K562 (cell line): ENCODE measurements around the gene RPH3AL. TPM values are rescaled to one million over a fixed set of nuclear protein-coding genes. Genes with fewer than 3 reads are reported as not detected.

ENCODE experiments used
- ATAC-seq: fragments of 200-7000 bp; cut with Tn5 transposase; 3 replicates; pipeline ENCODE4 v1.9.1; 2020; ENCODE audit warnings: moderate library complexity
- BruUV-seq: library from RNA; stranded (reverse); fragments of 400-500 nt; replicated peaks from 2 replicates; lab custom pipeline; 2021; lab: Mats Ljungman, UMichigan
- CTCF ChIA-PET: fragments of 300-600 bp; formaldehyde crosslinking; extraction: SDS; loops from one replicate; lab custom pipeline; 2021; ENCODE audit warnings: low intra/inter-chr PET ratio; lab: Yijun Ruan, JAX
- POLR2A ChIA-PET: fragments of 300-600, 350-650 bp; sonication (Branson Sonifier 250); formaldehyde crosslinking; extraction: SDS; loops from one replicate; lab custom pipeline; 2021; ENCODE audit warnings: antibody characterized with exemption, inconsistent platforms; lab: Yijun Ruan, JAX
- DNase-seq, 4 experiments: peaks; one replicate each; pipeline versions ENCODE4 v3.0.0 to v3.0.0-alpha.2; 2011 to 2018; ENCODE audit warnings: low spot score in 3 of 4, mixed read lengths in 3 of 4; ENCODE audit errors: extremely low read depth in 1 of 4
- FAIRE-seq: peaks from 2 replicates; lab custom pipeline; 2011; peaks lifted over from hg19 to GRCh38; lab: Jason Lieb, UNC
- H2AFZ ChIP-seq: 2 replicates; pipeline ENCODE4 v1.6.0; 2011; ENCODE audit warnings: low read depth, low read length, control low read depth, inconsistent platforms
- H3K27ac ChIP-seq: fragments of 200-600 bp; 3 replicates; pipeline ENCODE4 v1.8.0; 2011; ENCODE audit warnings: low read depth, mild to moderate bottlenecking, control low read depth, inconsistent platforms, low read length, moderate library complexity, mixed read lengths; ENCODE audit errors: extremely low read depth
- H3K27me3 ChIP-seq, 2 experiments: fragments of 300-600 bp in 1 of 2; 2 replicates in 1 of 2; 3 replicates in 1 of 2; pipeline versions ENCODE4 v1.6.0 to v1.8.0; 2011; ENCODE audit warnings: inconsistent platforms in 2 of 2, low read length in 2 of 2, mild to moderate bottlenecking in 1 of 2, mixed read lengths in 1 of 2, moderate library complexity in 1 of 2; ENCODE audit not compliant: control insufficient read depth in 2 of 2, insufficient read depth in 2 of 2
- H3K36me3 ChIP-seq: fragments of 300-600 bp; 3 replicates; pipeline ENCODE4 v1.8.0; 2011; ENCODE audit warnings: mild to moderate bottlenecking, low read length, inconsistent platforms; ENCODE audit not compliant: control insufficient read depth, insufficient read depth
- H3K4me1 ChIP-seq, 2 experiments: fragments of 200-600 bp in 1 of 2; replicated peaks in 1 of 2; 2 replicates in 1 of 2; 3 replicates in 1 of 2; pipeline versions ENCODE4 v1.5.1 to v1.8.0; 2011; ENCODE audit warnings: inconsistent platforms in 2 of 2, low read length in 2 of 2, mild to moderate bottlenecking in 1 of 2, mixed read lengths in 1 of 2, moderate library complexity in 1 of 2; ENCODE audit not compliant: control insufficient read depth in 2 of 2, insufficient read depth in 2 of 2
- H3K4me2 ChIP-seq: 2 replicates; pipeline ENCODE4 v1.6.1; 2011; ENCODE audit warnings: low read length, control low read depth, inconsistent platforms, mixed read lengths; ENCODE audit not compliant: insufficient read depth
- H3K4me3 ChIP-seq: fragments of 200-600 bp; sonication (generic), shearing (Covaris generic); 2 replicates; pipeline ENCODE4 v1.5.1; 2016; ENCODE audit warnings: control low read depth, inconsistent platforms
- H3K79me2 ChIP-seq: fragments of 200-600 bp; 3 replicates; pipeline ENCODE4 v1.8.0; 2011; ENCODE audit warnings: low read length, inconsistent platforms; ENCODE audit not compliant: control insufficient read depth, insufficient read depth
- H3K9ac ChIP-seq, 2 experiments: 2 replicates each; pipeline versions ENCODE4 v1.6.0 to v1.6.1; 2011; ENCODE audit warnings: low read depth in 2 of 2, low read length in 2 of 2, control low read depth in 1 of 2, inconsistent platforms in 1 of 2, mild to moderate bottlenecking in 1 of 2, mixed read lengths in 1 of 2; ENCODE audit not compliant: insufficient read depth in 1 of 2
- H3K9me1 ChIP-seq: one replicate; pipeline ENCODE4 v1.6.0; 2011; ENCODE audit warnings: inconsistent platforms, mild to moderate bottlenecking, low read length, moderate library complexity; ENCODE audit not compliant: control insufficient read depth, insufficient read depth
- H3K9me3 ChIP-seq: replicated peaks from 2 replicates; pipeline ENCODE4 v1.5.1; 2011; ENCODE audit warnings: low read depth, low read length, inconsistent platforms; ENCODE audit not compliant: control insufficient read depth, insufficient read depth
- H4K20me1 ChIP-seq: replicated peaks from 2 replicates; pipeline ENCODE4 v1.6.1; 2011; ENCODE audit warnings: low read length, inconsistent platforms, mixed read lengths; ENCODE audit not compliant: control insufficient read depth, insufficient read depth
- FOXJ2 ChIP-seq: fragments of 200-800 bp; sonication (Bioruptor generic); IDR thresholded peaks from 2 replicates; pipeline ENCODE4 v1.6.1; 2016; ENCODE audit warnings: missing genetic modification characterization, missing compliant biosample characterization
- PRPF4 ChIP-seq: fragments of 200-400 bp; formaldehyde crosslinking; IDR thresholded peaks from one replicate; pipeline ENCODE4 v1.6.1; 2017; ENCODE audit warnings: low read length, low read depth, mild to moderate bottlenecking; ENCODE audit not compliant: insufficient read depth, poor library complexity, severe bottlenecking
- RBFOX2 ChIP-seq: fragments of 200-400 bp; formaldehyde crosslinking; IDR thresholded peaks from 2 replicates; pipeline ENCODE4 v1.6.1; 2017; ENCODE audit warnings: low read depth, mild to moderate bottlenecking, low read length, moderate library complexity
- RBM22 ChIP-seq: fragments of 200-400 bp; formaldehyde crosslinking; IDR thresholded peaks from 2 replicates; pipeline ENCODE4 v1.6.1; 2018; ENCODE audit warnings: low read length, low read depth; ENCODE audit not compliant: poor library complexity, severe bottlenecking
- RBM25 ChIP-seq: fragments of 200-400 bp; formaldehyde crosslinking; IDR thresholded peaks from 2 replicates; pipeline ENCODE4 v1.6.1; 2018; ENCODE audit warnings: low read length, low read depth, moderate library complexity; ENCODE audit not compliant: severe bottlenecking
- WGBS: fragments of 100-300 bp; shearing (Covaris generic); methylation state at CpG from one replicate; pipeline ENCODE4 v1.1.6; 2016; ENCODE audit warnings: low coverage, mixed read lengths; ENCODE audit not compliant: insufficient coverage; ENCODE audit errors: missing lambda C conversion rate; 5-methylcytosine and 5-hydroxymethylcytosine counted together
- in situ Hi-C: fragments of 300-500 bp; cut with MboI; formaldehyde crosslinking; loops from 4 replicates; pipeline ENCODE4 v1.15.0; 2018; ENCODE audit warnings: inconsistent platforms, mixed read lengths
- intact Hi-C: fragments of 100-400 bp; cut with micrococcal nuclease; formaldehyde crosslinking; loops from 2 replicates; pipeline ENCODE4 v1.14.2; 2022
- polyA plus RNA-seq, 8 experiments: library from polyadenylated mRNA; depleted of rRNA in 4 of 8; stranded (reverse) in 5 of 8; unstranded in 3 of 8; fragments of >200 nt; fragmentation: Nextera tagmentation in 2 of 8; fragmentation: Illumina TruSeq in 1 of 8; extraction: Ambion mirVana in 2 of 8; extraction: Trizol in 1 of 8; gene quantifications; 2 replicates each; pipeline versions ENCODE4 v1.2.1 to v1.2.3, GENCODE V29; 2011 to 2014; ENCODE audit warnings: inconsistent platforms in 1 of 8, missing spikeins in 1 of 8
- total RNA-seq, 7 experiments: library from RNA; depleted of rRNA in 6 of 7; stranded (reverse); fragments of >200 nt in 6 of 7; fragmentation: Illumina TruSeq in 2 of 7; extraction: Trizol in 2 of 7; gene quantifications; 2 replicates each; pipeline versions ENCODE4 v1.2.1 to v1.2.3, GENCODE V29; 2011 to 2021; ENCODE audit warnings: low replicate concordance in 1 of 7
- TF ChIP-seq, protein P1 (sequence below): IDR thresholded peaks from 2 replicates; pipeline ENCODE4 v1.6.1; 2014; ENCODE audit warnings: antibody characterized with exemption
- TF ChIP-seq, protein P2 (sequence below): fragments of 450-650 bp; IDR thresholded peaks from 2 replicates; pipeline ENCODE4 v1.6.1; 2018; ENCODE audit not compliant: partially characterized antibody
- TF ChIP-seq, protein P3 (sequence below): fragments of 250-450 bp; sonication (Bioruptor Pico); IDR thresholded peaks from 2 replicates; pipeline ENCODE4 v1.8.0; 2021; ENCODE audit warnings: borderline replicate concordance, mild to moderate bottlenecking, moderate library complexity; ENCODE audit not compliant: poor library complexity, severe bottlenecking
- TF ChIP-seq, protein P4 (sequence below), 2 experiments: fragments of 450-650 bp in 1 of 2; sonication (generic) in 1 of 2; formaldehyde crosslinking in 1 of 2; IDR thresholded peaks in 1 of 2; conservative IDR thresholded peaks in 1 of 2; 2 replicates each; pipeline versions ENCODE4 v1.6.1 to v1.8.1; 2016 to 2023; ENCODE audit warnings: mild to moderate bottlenecking in 2 of 2, moderate library complexity in 2 of 2, inconsistent platforms in 1 of 2, missing genetic modification reagents in 1 of 2
- TF ChIP-seq, protein P5 (sequence below): fragments of 200-800 bp; sonication (Bioruptor generic); IDR thresholded peaks from 2 replicates; pipeline ENCODE4 v1.6.1; 2017; ENCODE audit warnings: missing genetic modification characterization, missing compliant biosample characterization

The RPH3AL gene
- total and polyA plus RNA-seq, 9 of the 15 experiments (the other 6 are each of a cell fraction or from before 2014, with no cell fraction given) = 0.18 to 1.7 (median 0.39) TPM

DNA sequence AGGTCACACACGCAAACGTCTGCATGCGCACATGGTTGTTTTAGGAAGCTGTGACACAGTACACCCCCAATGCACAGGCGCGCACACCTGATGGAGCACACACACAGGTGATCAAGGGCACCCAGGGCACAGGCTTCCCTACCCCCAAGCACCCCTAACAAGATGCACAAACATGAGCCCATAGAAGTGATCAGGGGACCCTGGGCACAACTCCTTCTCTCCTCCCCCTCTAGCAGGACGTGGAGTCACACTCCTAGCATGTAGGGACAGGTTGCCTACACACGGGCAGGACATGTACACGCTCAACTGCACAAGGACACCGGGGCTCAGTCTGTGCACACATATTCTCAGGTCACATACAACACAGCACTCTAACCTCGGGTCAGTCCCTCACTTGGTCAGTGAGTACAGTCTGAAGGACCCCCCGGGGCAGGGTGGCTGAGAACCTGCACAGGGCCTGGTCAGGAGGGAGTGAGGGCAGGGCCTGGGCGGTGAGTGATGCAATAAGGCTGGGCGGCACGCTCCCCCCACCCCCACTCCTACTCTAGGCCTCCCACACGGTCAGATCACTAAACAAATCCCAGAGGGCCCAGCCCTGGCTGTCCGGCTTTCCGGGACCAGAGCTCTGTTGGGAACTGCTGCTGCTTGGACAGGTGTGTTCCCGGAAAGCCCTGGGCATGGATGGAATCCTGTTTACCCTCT lies 170.4 kb downstream of the RPH3AL start:
- BruUV-seq = no TSS peak
- CTCF ChIA-PET = no interaction called here
- no peaks in the 10 kb centered on the region for H3K36me3 ChIP-seq
- H3K4me1 ChIP-seq = no peaks in the 10 kb centered on the region
- no peak overlapping the region for H3K4me3 ChIP-seq
- H3K9me3 ChIP-seq = no peaks in the 10 kb centered on the region
- no peak overlapping the region for H2AFZ ChIP-seq
- 32% methylated on average over 16 of the region's 18 CpGs for WGBS
- H3K9ac ChIP-seq = no peak overlapping the region
- DNase-seq = no peak
- intact Hi-C loops (no loop called here), in situ Hi-C loops (no loop called here)
- no peak overlapping the region for H3K27ac ChIP-seq
- FAIRE-seq = no peak
- H3K4me2 ChIP-seq = no peak overlapping the region
- no peaks in the 10 kb centered on the region for H3K79me2 ChIP-seq
- no peaks in the 10 kb centered on the region for H3K9me1 ChIP-seq
- peaks cover 0 to 18% of the 10 kb centered on the region in 2 experiments; a peak in 2 of 5 replicates for H3K27me3 ChIP-seq
- no peaks in the 10 kb centered on the region for H4K20me1 ChIP-seq
- POLR2A ChIA-PET = no interaction called here
- peak; percentile 55 for ATAC-seq
- TF ChIP-seq, protein P1, sequence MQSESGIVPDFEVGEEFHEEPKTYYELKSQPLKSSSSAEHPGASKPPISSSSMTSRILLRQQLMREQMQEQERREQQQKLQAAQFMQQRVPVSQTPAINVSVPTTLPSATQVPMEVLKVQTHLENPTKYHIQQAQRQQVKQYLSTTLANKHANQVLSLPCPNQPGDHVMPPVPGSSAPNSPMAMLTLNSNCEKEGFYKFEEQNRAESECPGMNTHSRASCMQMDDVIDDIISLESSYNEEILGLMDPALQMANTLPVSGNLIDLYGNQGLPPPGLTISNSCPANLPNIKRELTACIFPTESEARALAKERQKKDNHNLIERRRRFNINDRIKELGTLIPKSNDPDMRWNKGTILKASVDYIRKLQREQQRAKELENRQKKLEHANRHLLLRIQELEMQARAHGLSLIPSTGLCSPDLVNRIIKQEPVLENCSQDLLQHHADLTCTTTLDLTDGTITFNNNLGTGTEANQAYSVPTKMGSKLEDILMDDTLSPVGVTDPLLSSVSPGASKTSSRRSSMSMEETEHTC = no peak
- TF ChIP-seq, protein P2, sequence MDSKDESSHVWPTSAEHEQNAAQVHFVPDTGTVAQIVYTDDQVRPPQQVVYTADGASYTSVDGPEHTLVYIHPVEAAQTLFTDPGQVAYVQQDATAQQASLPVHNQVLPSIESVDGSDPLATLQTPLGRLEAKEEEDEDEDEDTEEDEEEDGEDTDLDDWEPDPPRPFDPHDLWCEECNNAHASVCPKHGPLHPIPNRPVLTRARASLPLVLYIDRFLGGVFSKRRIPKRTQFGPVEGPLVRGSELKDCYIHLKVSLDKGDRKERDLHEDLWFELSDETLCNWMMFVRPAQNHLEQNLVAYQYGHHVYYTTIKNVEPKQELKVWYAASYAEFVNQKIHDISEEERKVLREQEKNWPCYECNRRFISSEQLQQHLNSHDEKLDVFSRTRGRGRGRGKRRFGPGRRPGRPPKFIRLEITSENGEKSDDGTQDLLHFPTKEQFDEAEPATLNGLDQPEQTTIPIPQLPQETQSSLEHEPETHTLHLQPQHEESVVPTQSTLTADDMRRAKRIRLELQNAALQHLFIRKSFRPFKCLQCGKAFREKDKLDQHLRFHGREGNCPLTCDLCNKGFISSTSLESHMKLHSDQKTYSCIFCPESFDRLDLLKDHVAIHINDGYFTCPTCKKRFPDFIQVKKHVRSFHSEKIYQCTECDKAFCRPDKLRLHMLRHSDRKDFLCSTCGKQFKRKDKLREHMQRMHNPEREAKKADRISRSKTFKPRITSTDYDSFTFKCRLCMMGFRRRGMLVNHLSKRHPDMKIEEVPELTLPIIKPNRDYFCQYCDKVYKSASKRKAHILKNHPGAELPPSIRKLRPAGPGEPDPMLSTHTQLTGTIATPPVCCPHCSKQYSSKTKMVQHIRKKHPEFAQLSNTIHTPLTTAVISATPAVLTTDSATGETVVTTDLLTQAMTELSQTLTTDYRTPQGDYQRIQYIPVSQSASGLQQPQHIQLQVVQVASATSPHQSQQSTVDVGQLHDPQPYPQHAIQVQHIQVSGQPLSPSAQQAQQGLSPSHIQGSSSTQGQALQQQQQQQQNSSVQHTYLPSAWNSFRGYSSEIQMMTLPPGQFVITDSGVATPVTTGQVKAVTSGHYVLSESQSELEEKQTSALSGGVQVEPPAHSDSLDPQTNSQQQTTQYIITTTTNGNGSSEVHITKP = no peak
- TF ChIP-seq, protein P3, sequence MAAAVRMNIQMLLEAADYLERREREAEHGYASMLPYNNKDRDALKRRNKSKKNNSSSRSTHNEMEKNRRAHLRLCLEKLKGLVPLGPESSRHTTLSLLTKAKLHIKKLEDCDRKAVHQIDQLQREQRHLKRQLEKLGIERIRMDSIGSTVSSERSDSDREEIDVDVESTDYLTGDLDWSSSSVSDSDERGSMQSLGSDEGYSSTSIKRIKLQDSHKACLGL (CRISPR knock-in tag) = no peak
- TF ChIP-seq PRPF4 = no peak
- TF ChIP-seq RBFOX2 = 0 out of 2 replicates have a peak, but pooled peaks have one; percentile 27
- TF ChIP-seq, protein P4, sequence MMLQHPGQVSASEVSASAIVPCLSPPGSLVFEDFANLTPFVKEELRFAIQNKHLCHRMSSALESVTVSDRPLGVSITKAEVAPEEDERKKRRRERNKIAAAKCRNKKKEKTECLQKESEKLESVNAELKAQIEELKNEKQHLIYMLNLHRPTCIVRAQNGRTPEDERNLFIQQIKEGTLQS (IDR thresholded peaks at IDR 0.05) = peak; percentile 58; the same call in 1 of the 2 replicates
- TF ChIP-seq, protein P4 (CRISPR knock-in tag; conservative IDR thresholded peaks at IDR 0.05) = no peak
- TF ChIP-seq, protein P5, sequence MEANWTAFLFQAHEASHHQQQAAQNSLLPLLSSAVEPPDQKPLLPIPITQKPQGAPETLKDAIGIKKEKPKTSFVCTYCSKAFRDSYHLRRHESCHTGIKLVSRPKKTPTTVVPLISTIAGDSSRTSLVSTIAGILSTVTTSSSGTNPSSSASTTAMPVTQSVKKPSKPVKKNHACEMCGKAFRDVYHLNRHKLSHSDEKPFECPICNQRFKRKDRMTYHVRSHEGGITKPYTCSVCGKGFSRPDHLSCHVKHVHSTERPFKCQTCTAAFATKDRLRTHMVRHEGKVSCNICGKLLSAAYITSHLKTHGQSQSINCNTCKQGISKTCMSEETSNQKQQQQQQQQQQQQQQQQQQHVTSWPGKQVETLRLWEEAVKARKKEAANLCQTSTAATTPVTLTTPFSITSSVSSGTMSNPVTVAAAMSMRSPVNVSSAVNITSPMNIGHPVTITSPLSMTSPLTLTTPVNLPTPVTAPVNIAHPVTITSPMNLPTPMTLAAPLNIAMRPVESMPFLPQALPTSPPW = peak; percentile 19; the same call in 1 of the 2 replicates
- no peak for TF ChIP-seq RBM25
- TF ChIP-seq FOXJ2 (tag) = no peak
- TF ChIP-seq RBM22 = no peak
